Stimulated activated CD8-positive, alpha-beta memory T cell treated with anti-CD3 and anti-CD28 coated beads, Interleukin-2, amount 100 ng/mL, for 48 hours (primary cell): Measurements from ENCODE around the gene CHPF.

Experiments
- DNase-seq, 2 donors: peaks; one replicate each; pipeline ENCODE4 v3.0.0-alpha.2; 2020; ENCODE audit warnings: low read depth in 2 of 2

Gene CHPF

GRCh38 chr2:219513787-219514186 is 29.8 kb downstream of the CHPF start:
- DNase-seq = no peak

- no peak for DNase-seq
Measured at GRCh38 chr2:219512524-219513216, 30.9 kb downstream of the CHPF start.

DNA sequence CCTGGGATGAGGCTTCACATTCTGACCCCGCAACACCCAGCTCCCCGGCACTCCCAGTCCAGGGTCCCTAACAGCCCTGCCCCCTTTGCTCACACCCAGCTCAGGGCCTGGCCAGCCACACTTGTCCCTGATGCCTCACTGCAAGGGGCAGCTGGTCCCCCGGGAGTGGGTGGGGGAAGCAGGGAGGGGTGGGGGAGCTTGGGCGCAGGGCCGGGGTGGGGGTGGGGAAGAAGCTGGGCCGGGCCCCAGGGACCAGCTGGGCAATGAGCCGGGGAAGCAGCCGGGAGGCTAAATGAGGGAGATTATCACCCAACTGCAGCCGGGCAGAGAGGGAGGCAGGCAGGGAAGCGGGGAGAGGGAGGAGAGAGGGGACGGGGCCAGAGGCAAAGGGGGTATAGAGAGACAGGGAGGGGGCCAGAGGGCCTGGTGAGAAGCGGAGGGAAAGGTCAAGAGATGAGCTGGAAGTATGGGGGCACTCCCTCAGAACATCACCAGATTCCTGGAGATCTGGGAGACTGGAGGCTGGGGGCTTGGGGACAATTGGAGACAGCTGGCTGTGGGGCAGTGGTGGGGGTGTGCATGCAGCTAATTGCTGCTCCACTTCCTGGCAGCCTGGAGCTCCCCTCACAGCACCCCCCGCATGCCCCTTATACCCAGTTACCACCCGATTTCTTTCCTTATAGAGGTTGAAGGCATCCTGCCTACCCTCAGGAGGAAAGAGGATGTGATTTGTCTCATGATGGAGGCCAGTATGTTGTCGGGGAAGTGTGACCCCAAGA is 31.9 kb downstream of the CHPF start:
- DNase-seq = no peak

DNA sequence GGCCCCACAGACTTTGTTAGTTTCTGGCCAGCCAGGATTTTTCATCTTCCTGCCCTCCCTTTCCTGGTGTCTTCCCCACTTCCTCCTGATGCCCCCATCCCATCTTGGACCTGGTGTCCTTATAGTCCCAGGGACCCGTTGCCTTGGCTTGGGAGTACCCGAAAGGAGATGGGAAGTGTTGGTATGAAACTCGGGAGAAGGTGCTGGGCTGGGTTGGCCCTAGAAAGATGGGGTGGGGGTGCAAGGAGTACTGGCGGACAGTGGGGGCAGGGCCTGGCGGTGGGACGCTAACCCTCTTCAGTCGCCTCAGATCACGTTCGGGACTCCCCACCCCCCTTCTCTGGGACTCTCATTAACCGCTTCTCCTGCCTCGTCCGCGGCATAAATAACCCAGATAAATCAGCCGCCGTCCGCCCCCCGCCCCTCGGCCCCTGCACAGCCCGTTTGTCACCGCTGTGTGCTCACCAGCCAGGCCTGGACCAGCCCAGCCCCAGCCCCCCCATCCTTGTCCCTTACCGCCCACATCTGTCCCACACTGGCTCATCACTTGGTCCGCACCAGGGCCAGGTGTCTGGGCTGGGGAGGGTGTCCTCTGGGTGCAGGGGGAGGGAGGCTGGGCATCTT is 33.0 kb downstream of the CHPF start:
- DNase-seq = no peak

GRCh38 chr2:219509780-219510511 is 33.7 kb downstream of the CHPF start:
- peak in 1 of 2 donors; percentile 38 for DNase-seq

DNA sequence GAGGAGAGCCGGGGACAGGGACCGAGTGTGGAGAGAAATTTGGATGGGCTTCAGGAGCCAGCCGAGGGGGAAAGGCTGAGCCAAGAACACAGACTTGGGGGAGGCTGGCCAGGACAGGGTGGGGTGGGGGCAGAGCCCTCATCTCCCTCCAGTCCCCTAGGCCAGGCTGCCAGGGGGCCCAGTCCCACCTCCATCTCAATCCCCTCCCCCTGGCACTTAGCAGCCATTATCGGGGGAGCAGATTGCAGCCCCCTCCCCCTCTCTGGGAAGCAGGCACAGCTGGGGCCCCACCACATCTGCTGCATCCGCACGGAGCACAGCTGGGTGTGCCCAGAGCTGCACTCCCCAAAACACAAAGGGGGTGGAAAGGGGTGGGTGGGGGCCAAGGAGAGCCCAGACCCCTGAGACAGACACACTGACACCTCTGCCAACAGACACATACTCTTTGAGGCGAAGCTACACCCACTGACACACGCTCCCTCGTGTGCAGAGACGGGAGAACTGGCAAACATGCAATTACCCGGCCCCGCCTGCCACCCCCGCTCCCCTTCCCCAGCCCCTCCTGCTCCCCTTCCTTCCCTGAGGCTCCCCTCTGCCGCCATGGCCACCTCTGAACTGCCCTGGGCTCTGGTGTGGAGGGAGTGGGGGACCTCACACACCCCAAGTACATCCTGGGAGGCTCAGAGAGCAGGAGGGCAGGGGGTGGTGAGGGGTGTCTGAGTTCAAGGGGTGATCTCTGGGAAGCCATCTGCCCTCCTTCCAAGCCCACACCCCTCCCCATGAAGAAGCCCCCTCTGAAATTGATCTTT is 34.4 kb downstream of the CHPF start:
- DNase-seq = no peak

DNA sequence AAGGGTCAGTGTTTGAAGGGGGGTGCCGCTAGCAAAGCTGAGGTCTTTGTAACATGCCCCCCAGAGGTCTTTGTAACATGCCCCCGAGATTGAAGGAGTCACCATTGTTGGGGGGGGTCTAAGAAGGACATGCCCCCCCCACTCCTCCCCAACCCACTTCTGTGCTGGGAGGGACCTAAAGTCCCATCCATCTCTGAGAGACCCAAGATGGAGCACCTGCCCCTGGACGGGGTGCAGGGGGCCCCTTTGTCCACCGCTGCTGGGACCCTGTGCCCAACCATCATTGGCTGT is 35.2 kb downstream of the CHPF start:
- no peak for DNase-seq

DNA sequence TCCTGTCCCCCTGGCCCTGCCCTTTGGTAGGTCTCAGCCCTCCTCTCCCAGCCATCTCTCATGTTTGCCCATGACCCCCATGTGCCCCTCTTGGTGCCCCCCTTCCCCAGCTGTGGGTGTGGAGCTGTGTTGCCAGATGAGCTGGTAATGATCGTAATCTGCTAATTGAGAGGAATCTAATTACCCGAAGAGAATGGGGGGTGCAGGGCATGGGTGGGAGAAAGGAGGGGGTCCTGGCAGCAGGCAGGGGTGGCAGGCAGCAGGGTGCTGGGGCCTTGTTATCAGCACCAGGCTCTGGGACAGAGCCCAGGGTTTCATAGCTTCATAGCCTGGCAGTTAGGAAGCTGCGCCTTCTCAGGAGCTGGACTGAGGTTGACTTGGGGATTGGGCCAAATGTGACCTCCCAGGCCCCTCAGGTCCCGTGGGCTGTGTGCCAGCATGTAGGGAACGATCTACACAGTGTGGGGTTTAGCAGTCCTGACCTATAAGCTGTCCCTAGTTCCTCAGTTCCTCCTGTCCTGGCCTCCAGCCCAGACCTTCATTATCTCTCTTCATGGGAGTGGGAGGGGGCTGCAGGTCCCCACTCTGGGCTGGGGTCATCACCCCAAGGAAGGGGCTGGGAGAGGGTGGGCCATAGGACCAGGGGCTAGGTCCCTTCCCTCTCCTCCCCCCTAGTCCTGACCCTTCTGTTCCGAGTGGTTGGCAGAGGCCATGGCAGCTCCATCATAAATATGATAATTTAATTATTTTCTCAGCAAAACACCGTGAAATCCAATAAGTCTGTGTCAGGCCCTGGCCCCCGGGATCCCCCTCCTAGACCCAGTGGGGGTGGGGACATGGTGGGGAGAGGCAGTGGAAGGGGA is 35.8 kb downstream of the CHPF start:
- DNase-seq = no peak

DNA sequence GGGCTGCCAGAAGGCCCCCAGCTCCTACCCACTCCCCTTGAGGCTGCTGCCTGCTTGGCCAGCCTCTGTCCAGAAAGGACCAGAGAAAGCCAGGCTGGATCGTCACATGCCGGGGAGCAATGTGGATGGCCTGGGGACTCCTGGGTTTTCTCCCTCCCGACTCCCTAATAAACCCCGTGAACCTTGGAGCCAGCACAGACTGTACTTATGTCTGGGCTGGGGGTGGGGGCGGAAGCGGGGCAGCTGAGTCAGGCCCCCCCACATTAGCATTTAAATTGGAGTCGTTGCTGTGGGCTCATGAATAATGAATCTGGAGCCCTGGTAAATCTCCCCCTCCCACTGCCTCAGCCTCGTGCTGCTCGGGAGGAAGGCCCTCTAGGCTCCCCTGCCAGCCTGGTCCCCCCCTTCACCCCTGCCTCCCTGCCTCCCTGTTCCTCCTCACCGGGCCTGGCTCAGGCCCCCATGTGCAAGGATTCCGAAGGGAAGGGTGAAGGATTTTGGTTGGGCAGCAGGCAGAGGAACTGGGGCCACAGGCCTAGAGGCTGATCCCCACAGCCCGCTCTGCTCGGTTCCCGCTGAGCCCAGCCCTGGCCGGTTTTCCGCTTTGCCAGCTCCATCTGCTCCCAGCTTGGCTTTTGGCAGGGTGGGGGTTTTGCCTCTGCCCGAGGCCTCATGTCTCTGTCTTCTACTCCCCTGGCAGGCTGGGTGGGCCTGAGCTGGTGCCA is 36.6 kb downstream of the CHPF start:
- no peak for DNase-seq

DNA sequence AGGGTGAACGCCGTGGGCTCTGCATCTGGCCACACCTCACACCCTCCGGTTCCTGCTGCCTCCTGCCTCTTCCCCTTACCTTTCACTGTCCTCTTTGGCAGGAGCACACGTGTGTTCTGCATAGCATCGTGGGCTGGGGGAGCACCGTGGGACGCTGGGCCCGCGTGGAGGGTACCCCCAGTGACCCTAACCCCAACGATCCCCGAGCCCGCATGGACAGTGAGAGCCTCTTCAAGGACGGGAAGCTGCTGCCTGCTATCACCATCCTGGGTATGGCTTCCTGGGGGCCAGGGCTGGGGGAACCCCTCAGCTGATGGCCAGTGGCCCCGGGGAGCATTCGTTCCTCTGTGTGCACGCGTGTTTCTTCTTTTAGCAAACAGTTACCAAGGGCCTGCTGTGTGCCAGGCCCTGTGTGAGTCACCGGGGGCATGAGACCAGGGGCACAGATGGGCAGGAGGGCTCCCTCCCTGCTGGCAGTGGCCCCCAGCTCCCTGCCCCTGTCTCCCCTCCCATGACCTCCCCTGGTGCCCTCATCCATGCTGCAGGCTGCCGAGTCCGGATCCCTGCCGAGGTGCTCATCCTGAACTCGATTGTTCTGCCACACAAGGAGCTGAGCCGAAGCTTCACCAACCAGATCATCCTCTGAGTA is 37.3 kb downstream of the CHPF start:
- no peak for DNase-seq

GRCh38 chr2:219505585-219505984 is 38.0 kb downstream of the CHPF start:
- DNase-seq = no peak

DNA sequence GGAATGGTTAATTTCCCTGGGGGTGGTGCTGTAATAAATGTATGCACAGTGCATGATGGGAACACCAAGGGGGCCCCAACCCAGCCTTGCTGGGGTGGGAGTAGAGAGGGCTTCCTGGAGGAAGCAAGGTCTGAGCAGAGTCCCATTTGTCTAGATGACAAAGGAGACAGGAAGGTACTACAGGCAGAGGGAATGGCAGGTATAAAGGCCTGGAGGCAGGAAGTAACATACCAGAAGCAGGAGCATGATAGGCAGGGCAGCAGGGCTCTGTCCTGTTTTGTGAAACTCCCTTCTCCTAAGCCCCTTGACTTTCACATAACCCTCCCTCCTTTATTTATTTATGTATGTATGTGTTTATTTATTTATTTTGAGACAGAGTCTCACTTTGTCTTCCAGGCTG is 41.0 kb downstream of the CHPF start:
- DNase-seq = no peak

- no peak for DNase-seq
Measured at GRCh38 chr2:219501849-219502248, 41.8 kb downstream of the CHPF start.

DNA sequence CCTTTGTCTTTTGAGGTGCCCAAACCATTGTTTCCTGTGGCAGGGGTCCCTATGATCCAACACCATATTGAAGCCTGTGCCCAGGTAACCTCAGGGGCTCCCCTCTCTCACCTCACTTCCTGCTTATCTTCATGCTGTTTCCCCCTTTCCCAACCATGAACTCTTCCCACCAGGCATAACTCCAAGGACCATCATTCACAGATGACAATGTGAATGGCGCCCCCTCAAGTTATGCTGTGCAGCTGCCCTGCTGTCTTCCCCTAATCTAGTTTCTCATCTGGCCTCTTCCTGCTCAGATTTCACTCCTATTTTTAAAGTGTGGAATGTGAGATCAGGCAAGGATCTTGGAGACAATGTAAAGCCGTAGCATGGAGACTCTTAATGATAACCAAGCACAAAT is 43.5 kb downstream of the CHPF start:
- DNase-seq = no peak

DNA sequence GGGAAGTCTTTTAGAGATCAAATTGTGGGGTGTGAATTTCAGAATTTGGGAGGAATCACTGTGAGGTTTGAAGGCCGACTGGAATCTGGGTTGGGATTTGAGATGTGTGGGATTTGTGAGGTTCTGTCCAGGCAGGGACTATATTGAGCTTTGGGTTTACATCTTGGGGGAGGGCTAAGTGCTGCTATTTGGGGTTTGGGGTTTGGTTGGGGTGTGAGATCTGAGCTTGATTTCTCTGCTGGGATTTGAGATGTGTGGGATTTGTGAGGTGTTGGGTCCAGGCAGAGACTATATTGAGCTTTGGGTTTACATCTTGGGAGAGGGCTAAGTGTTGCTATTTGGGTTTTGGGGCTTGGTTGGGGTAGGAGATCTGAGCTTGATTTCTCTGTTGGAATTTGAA is 44.1 kb downstream of the CHPF start:
- no peak for DNase-seq

DNA sequence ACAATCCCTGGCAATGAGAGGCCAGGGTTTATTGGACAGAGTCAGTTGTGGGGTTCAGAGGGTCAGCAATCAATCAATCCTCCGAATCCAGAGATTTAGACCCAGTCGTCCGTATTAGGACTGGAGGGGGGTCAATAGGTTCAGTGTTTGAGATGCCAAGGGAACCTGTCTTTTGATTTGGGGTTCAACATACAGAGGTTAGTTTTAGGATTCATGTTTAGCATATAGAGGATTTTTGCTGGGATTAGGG is 44.6 kb downstream of the CHPF start:
- DNase-seq = no peak

- DNase-seq = peak; percentile 83 to 89
Measured at GRCh38 chr2:219498280-219499057, 45.1 kb downstream of the CHPF start, which contains the start of gene GMPPA. Gene GMPPA (plus strand): TSS chr2:219498891. CDS start chr2:219499976, 1,085 bp downstream.

DNA sequence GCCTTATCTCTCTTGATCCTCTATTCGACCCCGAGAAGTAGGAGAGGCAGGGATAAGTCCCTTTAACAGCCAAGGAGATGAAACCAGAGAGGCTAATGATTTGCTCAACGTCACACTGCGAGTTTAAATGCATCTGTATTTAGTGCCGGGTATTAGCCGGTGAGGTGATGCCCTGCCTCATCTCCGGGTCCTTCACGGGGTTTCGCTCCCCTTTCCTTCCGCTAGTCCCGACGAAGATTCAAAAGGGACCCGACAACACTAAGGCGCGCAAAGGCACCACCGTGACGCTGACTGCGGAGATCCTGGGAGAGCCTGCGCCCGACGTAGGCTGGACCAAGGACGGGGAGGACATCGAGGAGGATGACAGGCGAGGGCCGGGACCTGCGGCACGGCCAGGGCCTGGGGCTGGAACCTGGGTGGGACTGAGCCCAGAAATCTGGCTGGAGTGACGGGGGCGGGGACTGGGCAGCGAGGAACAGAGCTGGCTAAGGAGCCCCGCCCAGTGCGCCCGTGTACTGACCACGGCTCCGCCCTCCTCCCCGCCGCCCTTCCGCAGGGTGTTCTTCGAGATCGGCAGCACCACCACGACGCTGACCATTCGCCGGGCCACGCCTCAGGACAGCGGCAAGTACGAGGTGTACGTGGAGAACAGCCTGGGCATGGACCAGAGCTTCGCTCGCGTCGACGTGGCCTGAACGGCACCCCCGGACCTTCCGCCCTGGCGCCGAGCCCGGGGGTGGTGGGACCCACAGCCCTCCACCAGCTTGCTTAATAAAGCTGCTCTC is 45.9 kb downstream of the CHPF start:
- peak in 1 of 2 donors; percentile 14 for DNase-seq
